SU-DHL-6 (cell line): Measurements from ENCODE around the gene LRRC47.

ENCODE experiments used
- EZH2phosphoT487 ChIP-seq: fragments of 200-600 bp; sonication (generic), shearing (Covaris generic); conservative IDR thresholded peaks from 2 replicates; pipeline ENCODE4 v1.6.1; 2018; ENCODE audit warnings: mild to moderate bottlenecking, antibody characterized with exemption, low read length, moderate library complexity, mixed read lengths
- TF ChIP-seq, protein P1 (sequence below): fragments of 200-600 bp; sonication (generic); IDR thresholded peaks from one replicate; pipeline ENCODE4 v1.5.1; 2017; ENCODE audit warnings: antibody characterized with exemption, mild to moderate bottlenecking, low read length, moderate library complexity; ENCODE audit not compliant: insufficient read depth, poor library complexity, severe bottlenecking

DNA sequence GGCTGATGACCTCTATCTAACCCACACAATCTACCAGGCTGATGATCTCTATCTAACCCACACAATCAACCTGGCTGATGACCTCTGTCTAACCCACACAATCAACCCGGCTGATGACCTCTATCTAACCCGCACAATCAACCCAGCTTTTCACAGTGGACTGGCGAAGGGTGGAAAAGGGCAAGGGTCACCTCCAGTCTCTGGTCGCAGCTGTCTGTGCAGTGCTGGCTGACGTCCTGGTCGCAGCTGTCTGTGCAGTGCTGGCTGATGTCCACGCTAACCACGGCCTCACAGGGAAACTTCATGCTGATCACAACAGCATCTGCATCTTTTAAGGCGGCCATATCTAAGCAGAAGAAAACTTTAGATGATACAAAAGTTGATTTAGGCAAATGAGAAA is 56.3 kb downstream of the LRRC47 start:
- TF ChIP-seq, protein P1, sequence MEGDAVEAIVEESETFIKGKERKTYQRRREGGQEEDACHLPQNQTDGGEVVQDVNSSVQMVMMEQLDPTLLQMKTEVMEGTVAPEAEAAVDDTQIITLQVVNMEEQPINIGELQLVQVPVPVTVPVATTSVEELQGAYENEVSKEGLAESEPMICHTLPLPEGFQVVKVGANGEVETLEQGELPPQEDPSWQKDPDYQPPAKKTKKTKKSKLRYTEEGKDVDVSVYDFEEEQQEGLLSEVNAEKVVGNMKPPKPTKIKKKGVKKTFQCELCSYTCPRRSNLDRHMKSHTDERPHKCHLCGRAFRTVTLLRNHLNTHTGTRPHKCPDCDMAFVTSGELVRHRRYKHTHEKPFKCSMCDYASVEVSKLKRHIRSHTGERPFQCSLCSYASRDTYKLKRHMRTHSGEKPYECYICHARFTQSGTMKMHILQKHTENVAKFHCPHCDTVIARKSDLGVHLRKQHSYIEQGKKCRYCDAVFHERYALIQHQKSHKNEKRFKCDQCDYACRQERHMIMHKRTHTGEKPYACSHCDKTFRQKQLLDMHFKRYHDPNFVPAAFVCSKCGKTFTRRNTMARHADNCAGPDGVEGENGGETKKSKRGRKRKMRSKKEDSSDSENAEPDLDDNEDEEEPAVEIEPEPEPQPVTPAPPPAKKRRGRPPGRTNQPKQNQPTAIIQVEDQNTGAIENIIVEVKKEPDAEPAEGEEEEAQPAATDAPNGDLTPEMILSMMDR = no peak
- TF ChIP-seq EZH2phosphoT487 = no peak
